IMR-90 (cell line): ENCODE measurements around the gene LSMEM2. TPM values are rescaled to one million over a fixed set of nuclear protein-coding genes. Genes with fewer than 3 reads are reported as not detected.

Source experiments
- ATAC-seq: fragments of 200-7000 bp; cut with Tn5 transposase; 2 replicates; pipeline ENCODE4 v1.9.1; 2020; ENCODE audit warnings: low read depth, mild to moderate bottlenecking, moderate library complexity
- BruUV-seq: library from RNA; stranded (reverse); fragments of 400-500 nt; replicated peaks from 2 replicates; lab custom pipeline; 2021; lab: Mats Ljungman, UMichigan
- CTCF ChIA-PET: fragments of 300-600 bp; formaldehyde crosslinking; extraction: SDS; loops from one replicate; lab custom pipeline; 2021; ENCODE audit warnings: antibody characterized with exemption; lab: Yijun Ruan, JAX
- POLR2A ChIA-PET: fragments of 300-600 bp; sonication (Branson Sonifier 250); formaldehyde crosslinking; loops from one replicate; lab custom pipeline; 2022; ENCODE audit warnings: antibody characterized with exemption; ENCODE audit not compliant: unreplicated experiment; lab: Charles Lee
- DNase-seq: peaks from one replicate; pipeline ENCODE4 v3.0.0; 2013
- H2AFZ ChIP-seq: replicated peaks from 2 replicates; pipeline ENCODE3; 2013; ENCODE audit warnings: low read length, mild to moderate bottlenecking; ENCODE audit not compliant: poor library complexity
- H2AK5ac ChIP-seq: 2 replicates; pipeline ENCODE4 v1.6.1; 2013; ENCODE audit warnings: low read depth, low read length, inconsistent platforms
- H2AK9ac ChIP-seq: replicated peaks from 2 replicates; pipeline ENCODE3; 2013; ENCODE audit warnings: mild to moderate bottlenecking, low read depth, low read length, moderate library complexity; ENCODE audit not compliant: poor library complexity
- H2BK120ac ChIP-seq: 2 replicates; pipeline ENCODE4 v1.6.1; 2013; ENCODE audit warnings: low read depth, low read length, inconsistent platforms
- H2BK15ac ChIP-seq: 3 replicates; pipeline ENCODE4 v1.6.1; 2013; ENCODE audit warnings: low read depth, low read length, inconsistent platforms
- H2BK20ac ChIP-seq: 2 replicates; pipeline ENCODE4 v1.6.1; 2013; ENCODE audit warnings: low read depth, mild to moderate bottlenecking, inconsistent platforms, low read length, moderate library complexity
- H2BK5ac ChIP-seq: 2 replicates; pipeline ENCODE4 v1.6.1; 2013; ENCODE audit warnings: mild to moderate bottlenecking, low read depth, low read length, inconsistent platforms; ENCODE audit not compliant: poor library complexity, severe bottlenecking
- H3K14ac ChIP-seq: replicated peaks from 2 replicates; pipeline ENCODE4 v1.6.1; 2013; ENCODE audit warnings: low read depth, low read length, inconsistent platforms
- H3K18ac ChIP-seq: 2 replicates; pipeline ENCODE4 v1.6.1; 2013; ENCODE audit warnings: low read depth, low read length, control low read depth
- H3K23ac ChIP-seq: 2 replicates; pipeline ENCODE4 v1.6.1; 2013; ENCODE audit warnings: low read depth, low read length, inconsistent platforms
- H3K27ac ChIP-seq: 2 replicates; pipeline ENCODE4 v1.5.1; 2013; ENCODE audit warnings: mild to moderate bottlenecking, control low read depth, low read length; ENCODE audit not compliant: insufficient read depth
- H3K27me3 ChIP-seq: 2 replicates; pipeline ENCODE4 v1.6.1; 2013; ENCODE audit warnings: low read length; ENCODE audit not compliant: control insufficient read depth, insufficient read depth
- H3K36me3 ChIP-seq: 2 replicates; pipeline ENCODE4 v1.6.1; 2013; ENCODE audit warnings: low read length, mixed read lengths; ENCODE audit not compliant: control insufficient read depth, insufficient read depth
- H3K4ac ChIP-seq: 2 replicates; pipeline ENCODE4 v1.6.1; 2013; ENCODE audit warnings: low read depth, low read length, inconsistent platforms
- H3K4me1 ChIP-seq: 2 replicates; pipeline ENCODE4 v1.6.1; 2013; ENCODE audit warnings: low read length, mixed read lengths; ENCODE audit not compliant: control insufficient read depth, insufficient read depth
- H3K4me2 ChIP-seq: 2 replicates; pipeline ENCODE4 v1.6.1; 2013; ENCODE audit warnings: low read depth, mild to moderate bottlenecking, control low read depth, low read length, moderate library complexity
- H3K4me3 ChIP-seq: 2 replicates; pipeline ENCODE4 v1.5.1; 2013; ENCODE audit warnings: low read depth, mild to moderate bottlenecking, control low read depth, low read length, moderate library complexity; ENCODE audit not compliant: insufficient read depth
- H3K56ac ChIP-seq: 2 replicates; pipeline ENCODE4 v1.6.1; 2013; ENCODE audit warnings: low read length, inconsistent platforms; ENCODE audit not compliant: insufficient read depth; ENCODE audit errors: extremely low read depth
- H3K79me1 ChIP-seq, 2 experiments: 2 replicates each; pipeline ENCODE4 v1.6.1; 2013; ENCODE audit warnings: low read length in 2 of 2, inconsistent platforms in 1 of 2, low read depth in 1 of 2
- H3K9ac ChIP-seq: 2 replicates; pipeline ENCODE4 v1.6.1; 2013; ENCODE audit warnings: low read depth, low read length, control low read depth
- H3K9me1 ChIP-seq: 2 replicates; pipeline ENCODE4 v1.6.1; 2013; ENCODE audit warnings: low read length, inconsistent platforms; ENCODE audit not compliant: insufficient read depth
- H3K9me3 ChIP-seq: 2 replicates; pipeline ENCODE4 v1.6.1; 2013; ENCODE audit warnings: low read length; ENCODE audit not compliant: control insufficient read depth, insufficient read depth
- H4K20me1 ChIP-seq: 2 replicates; pipeline ENCODE4 v1.6.1; 2013; ENCODE audit warnings: low read length, inconsistent platforms; ENCODE audit not compliant: insufficient read depth
- H4K5ac ChIP-seq: 2 replicates; pipeline ENCODE4 v1.6.1; 2013; ENCODE audit warnings: mild to moderate bottlenecking, low read depth, low read length, control low read depth
- H4K8ac ChIP-seq, 2 experiments: 2 replicates each; pipeline ENCODE4 v1.6.1; 2013; ENCODE audit warnings: low read depth in 2 of 2, low read length in 2 of 2, control low read depth in 1 of 2, inconsistent platforms in 1 of 2
- H4K91ac ChIP-seq: 2 replicates; pipeline ENCODE4 v1.6.1; 2013; ENCODE audit warnings: low read depth, low read length, inconsistent platforms; ENCODE audit not compliant: insufficient read depth
- BHLHE40 ChIP-seq: fragments of 150-350 bp; IDR thresholded peaks from 2 replicates; pipeline ENCODE4 v1.6.1; 2016; ENCODE audit warnings: mild to moderate bottlenecking, low read depth, low read length
- CEBPB ChIP-seq: IDR thresholded peaks from 2 replicates; pipeline ENCODE4 v1.6.1; 2012; ENCODE audit warnings: low read depth, low read length, improper control_type of control experiment
- CHD1 ChIP-seq: IDR thresholded peaks from 2 replicates; pipeline ENCODE4 v1.6.1; 2012; ENCODE audit warnings: low read depth, low read length, improper control_type of control experiment
- CTCF ChIP-seq: conservative IDR thresholded peaks from 2 replicates; pipeline ENCODE4 v1.5.1; 2012; ENCODE audit warnings: mild to moderate bottlenecking, low read depth, low read length, improper control_type of control experiment
- ELK1 ChIP-seq: fragments of 150-350 bp; IDR thresholded peaks from 2 replicates; pipeline ENCODE4 v1.6.1; 2016; ENCODE audit warnings: low read depth, mild to moderate bottlenecking, low read length, moderate library complexity, borderline replicate concordance
- FOS ChIP-seq: fragments of 150-350 bp; IDR thresholded peaks from 2 replicates; pipeline ENCODE4 v1.6.1; 2016; ENCODE audit warnings: low read depth, low read length
- MAFK ChIP-seq: IDR thresholded peaks from 2 replicates; pipeline ENCODE4 v1.6.1; 2012; ENCODE audit warnings: low read depth, low read length, improper control_type of control experiment
- MAZ ChIP-seq: IDR thresholded peaks from 2 replicates; pipeline ENCODE4 v1.6.1; 2012; ENCODE audit warnings: low read depth, mild to moderate bottlenecking, low read length, improper control_type of control experiment, moderate library complexity, borderline replicate concordance
- MXI1 ChIP-seq: IDR thresholded peaks from 2 replicates; pipeline ENCODE4 v1.6.1; 2012; ENCODE audit warnings: low read depth, mild to moderate bottlenecking, low read length, moderate library complexity, borderline replicate concordance
- NFE2L2 ChIP-seq: fragments of 150-350 bp; IDR thresholded peaks from 2 replicates; pipeline ENCODE4 v1.6.1; 2016; ENCODE audit warnings: low read depth, mild to moderate bottlenecking, low read length
- POLR2A ChIP-seq: IDR thresholded peaks from 2 replicates; pipeline ENCODE4 v1.6.1; 2012; ENCODE audit warnings: mild to moderate bottlenecking, low read depth, low read length
- RAD21 ChIP-seq: IDR thresholded peaks from 2 replicates; pipeline ENCODE4 v1.6.1; 2012; ENCODE audit warnings: low read length, improper control_type of control experiment
- RFX5 ChIP-seq: IDR thresholded peaks from 2 replicates; pipeline ENCODE4 v1.8.0; 2012; ENCODE audit warnings: low read depth, mild to moderate bottlenecking, low read length, moderate library complexity
- USF2 ChIP-seq: fragments of 150-350 bp; IDR thresholded peaks from 2 replicates; pipeline ENCODE4 v1.6.1; 2017; ENCODE audit warnings: mild to moderate bottlenecking, antibody characterized with exemption, low read length, low read depth
- WGBS, 2 experiments: methylation state at CpG; one replicate each; pipeline versions ENCODE4 v1.1.5 to v1.1.7; 2013; ENCODE audit warnings: missing lambda C conversion rate in 2 of 2; ENCODE audit not compliant: insufficient read length in 1 of 2; ENCODE audit errors: extremely low coverage in 2 of 2; 5-methylcytosine and 5-hydroxymethylcytosine counted together
- dilution Hi-C: fragments of 300-500 bp; cut with HindIII; formaldehyde crosslinking; loops from one replicate; pipeline ENCODE4 v1.14.3; 2018; ENCODE audit warnings: low sequenced_read_pairs; ENCODE audit not compliant: unreplicated experiment
- in situ Hi-C: fragments of 300-500 bp; cut with MboI; formaldehyde crosslinking; loops from 3 replicates; pipeline ENCODE4 v1.14.3; 2019; ENCODE audit warnings: low sequenced_read_pairs, inconsistent platforms, mixed read lengths
- intact Hi-C: fragments of 100-400 bp; cut with micrococcal nuclease; formaldehyde crosslinking; loops from 2 replicates; pipeline ENCODE4 v1.10.0; 2022
- polyA plus RNA-seq, 3 experiments: library from polyadenylated mRNA; depleted of rRNA; stranded (reverse); fragments of >200 nt; gene quantifications; 2 replicates each; pipeline ENCODE4 v1.2.3, GENCODE V29; 2012; ENCODE audit warnings: low replicate concordance in 1 of 3
- total RNA-seq: library from RNA; depleted of rRNA; stranded (reverse); fragments of >200 nt; gene quantifications from 2 replicates; pipeline ENCODE4 v1.2.3, GENCODE V29; 2012

LSMEM2 gene
- total and polyA plus RNA-seq, 2 of the 4 experiments (the other 2 are of a cell fraction), result under 0.01 TPM; not detected in 1

- H2BK20ac ChIP-seq, result no peak overlapping the region
- no peaks in the 10 kb centered on the region for H3K9me3 ChIP-seq
- H2AK9ac ChIP-seq, result peak overlapping the region; percentile 99
- H2BK5ac ChIP-seq, result peak overlapping the region; percentile 81
- H3K4ac ChIP-seq, result peak overlapping the region; percentile 91
- H3K4me3 ChIP-seq, result peak overlapping the region; percentile 73
- H3K56ac ChIP-seq, result peak overlapping the region; percentile 94; the same call in 1 of the 2 replicates
- peak overlapping the region; percentile 94 for H2AFZ ChIP-seq
- peaks cover 15 to 60% of the 10 kb centered on the region in 2 experiments; a peak in 3 of 4 replicates for H3K79me1 ChIP-seq
- H3K27me3 ChIP-seq, result no peaks in the 10 kb centered on the region
- peak overlapping the region; percentile 91 for H3K9ac ChIP-seq
- peak overlapping the region; percentile 96 for H2AK5ac ChIP-seq
- H2BK15ac ChIP-seq, result no peak overlapping the region
- peak overlapping the region; percentile 60; the same call in 1 of the 2 replicates for H2BK120ac ChIP-seq
- dilution Hi-C loops, result no loop called here
- no TSS peak for BruUV-seq
- H3K18ac ChIP-seq, result peak overlapping the region; percentile 6; the same call in 1 of the 2 replicates
- 1% methylated on average over 61 of the region's 79 CpGs; no CpG with 5 or more reads in 1 of the 2 experiments for WGBS, 2 experiments
- peaks cover 32% of the 10 kb centered on the region for H3K4me1 ChIP-seq
- intact Hi-C loops, result no loop called here
- H4K8ac ChIP-seq, result peak overlapping the region; percentile 96 to 99
- ATAC-seq (peak; percentile 88), DNase-seq (peak; percentile 99)
- peak overlapping the region; percentile 84; the same call in 1 of the 2 replicates for H3K23ac ChIP-seq
- H3K14ac ChIP-seq, result peak overlapping the region; percentile 96
- H4K91ac ChIP-seq, result peak overlapping the region; percentile 96
- peak overlapping the region; percentile 59 for H4K5ac ChIP-seq
- ChIA-PET POLR2A (interaction anchor here (0.7 to 1.4 kb wide), 4 partner anchors 9 to 45 kb away, joined by 3 to 6 read pairs (median 4); partner anchors contain the start of genes IFRD2 and TUSC2), CTCF (interaction anchor here (0.8 to 1.2 kb wide), 2 partner anchors 9 to 13 kb away, joined by 4 read pairs; partner anchors contain the start of gene TUSC2)
- H3K4me2 ChIP-seq, result peak overlapping the region; percentile 62
- H3K36me3 ChIP-seq, result peaks cover 3% of the 10 kb centered on the region
- peaks cover 26% of the 10 kb centered on the region for H3K9me1 ChIP-seq
- peak overlapping the region; percentile 84 for H3K27ac ChIP-seq
- peaks cover 39% of the 10 kb centered on the region for H4K20me1 ChIP-seq
- in situ Hi-C loops, result loop anchor here (25.0 kb wide), 3 partner anchors 1050 to 1825 kb away; partner anchors contain the start of genes ABHD14B, GPR62, MANF and PCBP4
- peak; percentile 32 for TF ChIP-seq CEBPB
- TF ChIP-seq CHD1, result no peak
- TF ChIP-seq MAFK, result no peak
- no peak for TF ChIP-seq CTCF
- no peak for TF ChIP-seq RAD21
- peak; percentile 83; the same call in 1 of the 2 replicates for TF ChIP-seq MAZ
- TF ChIP-seq FOS, result peak; percentile 16; the same call in 1 of the 2 replicates
- peak; percentile 90 for TF ChIP-seq POLR2A
- TF ChIP-seq ELK1, result no peak
- TF ChIP-seq BHLHE40, result peak; percentile 98
- no peak for TF ChIP-seq NFE2L2
- no peak for TF ChIP-seq USF2
- TF ChIP-seq MXI1, result peak; percentile 92
- no peak for TF ChIP-seq RFX5
These were observed 58.4 kb downstream of the LSMEM2 start for GRCh38 chr3:50337175-50337861.
